GM18505 (cell line): ENCODE results near the gene SIGMAR1.

Experiments used
- ATAC-seq: cut with Tn5 transposase; IDR thresholded peaks from one replicate; pipeline ENCODE4 v1.9.1; 2021; ENCODE audit not compliant: unreplicated experiment
- POLR2A ChIP-seq: IDR thresholded peaks from 4 replicates; pipeline ENCODE4 v1.6.1; 2011; ENCODE audit warnings: borderline replicate concordance; ENCODE audit not compliant: insufficient read depth, insufficient read length; ENCODE audit errors: extremely low read depth

SIGMAR1 gene

DNA sequence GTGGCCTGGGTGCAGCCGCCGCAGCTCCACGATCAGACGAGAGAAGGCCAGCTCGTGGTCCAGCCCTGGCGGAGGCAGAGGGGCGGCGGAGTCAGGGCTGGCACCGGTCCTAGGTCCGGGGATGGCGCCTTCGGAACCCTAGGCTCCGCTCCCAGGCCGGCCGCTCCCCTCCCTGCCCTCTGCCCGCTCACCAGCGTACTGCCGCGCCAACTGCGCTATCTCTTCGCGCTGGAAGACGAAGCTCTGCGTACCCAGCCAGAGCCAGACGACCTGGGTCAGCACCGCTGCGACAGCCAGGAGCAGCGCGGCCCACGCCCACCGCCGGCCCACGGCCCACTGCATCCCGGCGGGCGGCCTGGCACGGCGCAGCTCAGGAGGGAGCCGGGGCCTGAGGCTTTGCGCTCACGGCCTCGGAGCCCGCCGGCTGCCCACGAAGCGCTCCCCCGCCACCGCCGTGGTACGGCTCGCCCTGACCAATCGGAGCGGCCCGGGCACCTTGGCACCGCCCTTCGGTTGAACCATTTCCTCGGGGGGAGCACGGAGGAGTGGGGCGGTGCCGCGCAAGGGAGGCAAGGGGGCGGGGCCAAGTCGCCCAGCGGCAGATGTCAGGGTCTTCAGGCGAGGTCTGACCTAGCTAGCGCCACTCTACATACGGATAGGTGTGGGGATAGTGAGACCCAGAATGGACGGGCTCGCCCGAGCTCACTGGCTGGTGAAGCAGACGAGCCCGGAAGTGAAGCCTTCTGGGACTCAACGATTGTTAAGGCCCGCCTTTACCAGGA, at the start of gene SIGMAR1:
Gene SIGMAR1, minus strand, starts transcription at position 432 of the 782 bp plus-strand sequence. Its CDS starts 90 bp downstream, at position 342.
- ATAC-seq = peak; percentile 89
- TF ChIP-seq POLR2A = peak; percentile 70

DNA sequence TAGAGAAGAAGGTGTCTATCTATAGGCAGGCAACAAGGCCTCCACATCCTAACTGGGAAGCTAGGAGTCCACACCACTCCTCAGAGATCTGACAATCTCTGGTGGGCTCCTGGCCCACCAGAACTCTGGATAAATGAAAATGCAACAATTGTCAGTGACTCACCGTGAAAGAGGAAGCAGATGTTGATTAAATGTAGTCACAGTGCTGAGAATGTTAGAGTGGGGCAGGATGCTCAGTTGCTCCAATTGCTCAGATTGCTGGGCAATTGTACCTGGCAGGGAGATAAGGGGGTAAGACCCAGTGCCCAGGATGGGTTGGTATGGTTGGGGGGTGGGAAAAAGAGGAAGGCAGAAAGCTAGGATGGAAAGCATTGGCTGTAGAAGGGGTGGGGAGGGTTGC, 49.1 kb upstream of the SIGMAR1 start:
- no peak for TF ChIP-seq POLR2A
- no peak for ATAC-seq

DNA sequence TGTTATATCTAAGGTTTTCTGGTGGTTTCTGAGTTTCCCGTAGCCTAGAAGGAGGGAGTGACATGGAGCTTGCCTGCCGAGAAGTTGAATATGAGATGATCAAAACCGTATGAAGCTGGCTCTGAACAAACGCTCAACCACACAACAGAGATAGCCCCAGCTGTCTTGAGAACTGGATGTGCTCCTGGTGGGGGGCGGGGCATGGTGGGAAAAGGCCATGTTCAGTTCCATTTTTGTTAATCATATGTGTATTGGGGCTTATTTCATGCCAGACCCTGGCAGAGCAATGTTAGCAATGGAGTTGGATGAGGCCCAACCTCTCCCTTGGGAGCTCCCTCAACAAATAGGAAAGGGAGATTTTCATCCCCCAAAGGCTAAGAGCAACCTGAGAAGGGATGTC, 48.6 kb upstream of the SIGMAR1 start:
- ATAC-seq = no peak
- TF ChIP-seq POLR2A = no peak

DNA sequence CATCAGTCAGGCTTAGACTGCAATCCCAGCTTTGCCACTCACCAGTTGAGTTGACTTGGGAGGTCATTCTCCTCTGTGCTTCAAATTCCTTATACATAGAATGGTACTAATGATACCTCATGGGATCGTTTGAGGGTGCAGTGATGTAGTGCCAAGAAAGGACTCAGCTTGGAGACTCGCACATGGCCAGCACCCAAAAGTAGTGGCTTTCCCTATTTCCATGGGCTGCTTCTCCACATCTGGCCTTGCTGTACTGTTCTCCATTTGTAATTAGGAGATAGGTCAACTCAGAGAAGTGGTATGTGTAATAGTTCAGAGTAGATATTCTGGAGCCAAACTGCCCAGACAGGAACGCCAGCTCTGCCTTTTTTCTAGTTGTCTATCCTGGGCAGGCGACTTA, 48.0 kb upstream of the SIGMAR1 start:
- TF ChIP-seq POLR2A = no peak
- ATAC-seq = no peak

DNA sequence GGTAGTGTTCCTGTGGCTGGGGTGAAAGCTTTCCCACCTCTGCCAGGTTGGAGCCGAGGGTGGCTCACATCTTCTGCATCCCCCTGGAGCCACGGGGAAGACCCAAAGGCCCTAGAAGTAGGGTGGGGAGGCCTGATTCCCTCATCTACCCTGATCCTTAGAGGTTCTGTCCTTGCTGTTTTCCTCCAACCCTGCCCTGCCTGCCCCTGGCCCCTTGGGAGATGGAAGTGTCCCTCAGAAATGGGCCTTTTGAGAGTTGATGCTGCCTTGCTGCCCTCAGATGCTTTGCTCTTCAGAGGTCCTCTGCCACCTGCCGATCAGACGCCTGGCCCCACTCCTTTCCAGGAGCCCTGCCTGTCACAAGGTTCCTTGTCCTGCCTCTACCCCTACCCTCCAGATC, 47.2 kb upstream of the SIGMAR1 start:
- no peak for TF ChIP-seq POLR2A
- ATAC-seq = no peak

DNA sequence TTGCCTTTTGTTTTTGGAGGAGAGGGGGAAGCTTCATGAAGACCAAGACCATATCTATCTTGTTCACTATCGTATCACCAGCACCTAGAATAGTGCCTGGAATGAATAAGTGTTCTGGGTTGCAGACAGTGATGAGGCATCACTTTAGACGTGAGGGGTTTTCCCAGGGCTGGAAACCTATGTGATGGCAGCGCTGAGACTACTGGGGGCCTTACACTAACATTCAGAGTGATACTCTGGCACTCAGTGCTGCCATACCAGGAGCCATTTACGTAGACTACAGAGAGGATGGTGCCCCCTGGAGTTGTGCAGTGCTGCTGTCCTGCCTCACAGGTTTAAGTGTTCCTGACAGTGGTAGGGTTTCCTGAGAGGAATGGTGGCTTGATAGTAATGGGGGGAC, 46.6 kb upstream of the SIGMAR1 start:
- TF ChIP-seq POLR2A = no peak
- no peak for ATAC-seq

DNA sequence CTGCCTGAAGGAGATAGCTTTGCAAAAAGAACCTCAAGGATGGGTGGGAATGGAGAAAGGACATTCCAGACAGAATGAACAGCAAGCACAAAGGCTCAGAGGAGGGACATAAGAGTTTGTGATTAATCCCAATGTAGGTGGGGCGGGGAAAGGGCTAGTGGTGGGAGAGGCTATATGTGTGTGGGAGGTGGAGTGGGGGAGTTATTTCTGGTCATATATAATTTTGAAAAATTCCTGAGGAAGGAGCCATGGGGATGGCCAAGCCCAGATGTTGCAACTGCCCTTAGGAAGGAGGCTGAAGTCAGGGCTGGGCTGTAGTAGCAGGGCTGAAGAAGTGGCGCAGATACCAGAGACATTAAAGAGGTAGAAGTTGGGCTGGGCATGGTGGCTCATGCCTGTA, 38.3 kb upstream of the SIGMAR1 start:
- ATAC-seq = no peak
- TF ChIP-seq POLR2A = no peak

DNA sequence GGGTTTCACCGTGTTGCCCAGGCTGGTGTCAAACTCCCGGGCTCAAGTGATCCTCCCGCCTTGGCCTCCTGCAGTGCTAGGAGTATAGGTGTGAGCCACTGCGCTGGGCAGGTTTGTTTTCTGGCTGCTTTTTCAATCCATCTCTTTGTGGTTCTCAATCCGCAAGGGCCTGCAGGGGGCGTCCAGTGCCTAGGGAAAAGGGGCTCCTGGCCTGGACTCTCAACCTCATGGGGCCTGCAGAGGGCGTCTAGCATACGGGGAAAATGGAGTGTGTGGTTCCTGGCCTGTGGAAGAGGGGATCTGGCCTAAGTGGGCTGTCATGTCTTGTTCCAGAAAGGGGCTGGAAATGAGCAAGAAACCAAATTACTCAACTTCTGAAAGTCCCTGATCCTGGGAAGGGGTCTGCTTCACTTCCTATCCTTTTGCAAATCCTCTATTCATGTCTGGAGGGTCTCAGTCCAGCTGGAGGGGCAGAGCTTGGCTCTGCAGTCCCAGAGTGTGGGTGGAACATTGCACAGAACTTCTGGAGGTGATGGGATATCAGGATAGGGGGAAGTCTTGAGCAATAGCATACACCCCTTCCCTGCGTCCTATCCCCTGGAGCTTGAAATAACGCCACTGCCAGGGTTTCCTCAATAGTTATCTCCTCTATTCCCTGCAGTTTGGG, 37.6 kb upstream of the SIGMAR1 start:
- no peak for TF ChIP-seq POLR2A
- ATAC-seq = no peak

DNA sequence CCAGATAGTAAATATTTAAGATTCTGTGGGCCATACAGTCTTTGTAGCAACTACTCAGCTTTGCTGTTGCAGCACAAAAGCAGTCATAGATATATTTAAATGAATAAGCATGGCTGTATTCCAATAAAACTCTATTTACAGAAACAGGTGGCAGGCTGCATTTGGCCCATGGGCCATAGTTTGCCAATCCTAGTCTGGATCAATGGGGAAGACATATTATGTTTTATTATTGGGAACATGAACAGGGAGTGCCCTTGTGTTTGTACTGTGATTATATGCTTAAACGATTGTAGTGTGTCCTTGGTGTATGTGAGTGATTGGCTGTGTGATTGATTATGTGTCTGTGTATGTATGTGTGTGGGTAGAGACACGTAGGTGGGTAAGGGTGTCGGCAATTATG, 36.9 kb upstream of the SIGMAR1 start:
- TF ChIP-seq POLR2A = no peak
- no peak for ATAC-seq

DNA sequence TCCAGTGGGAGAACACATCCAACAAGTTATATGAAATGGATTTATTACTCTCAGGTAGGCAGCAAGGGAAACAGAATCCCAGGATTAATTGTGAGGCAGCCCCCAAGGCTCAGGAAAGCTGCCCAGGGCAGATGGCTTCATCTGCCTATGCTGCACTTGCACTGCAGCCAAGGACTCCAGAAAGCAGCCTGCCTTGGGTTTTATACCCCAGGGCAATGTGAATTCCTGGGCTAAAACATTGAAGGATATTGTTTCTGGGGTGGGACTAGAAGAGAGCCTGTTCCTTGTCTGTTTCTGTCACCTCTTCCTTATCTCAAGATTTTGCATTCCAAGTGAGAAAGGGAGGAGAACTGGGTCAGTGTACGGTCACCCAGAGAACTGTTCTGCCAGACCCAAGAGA, 33.7 kb upstream of the SIGMAR1 start:
- no peak for TF ChIP-seq POLR2A
- no peak for ATAC-seq

DNA sequence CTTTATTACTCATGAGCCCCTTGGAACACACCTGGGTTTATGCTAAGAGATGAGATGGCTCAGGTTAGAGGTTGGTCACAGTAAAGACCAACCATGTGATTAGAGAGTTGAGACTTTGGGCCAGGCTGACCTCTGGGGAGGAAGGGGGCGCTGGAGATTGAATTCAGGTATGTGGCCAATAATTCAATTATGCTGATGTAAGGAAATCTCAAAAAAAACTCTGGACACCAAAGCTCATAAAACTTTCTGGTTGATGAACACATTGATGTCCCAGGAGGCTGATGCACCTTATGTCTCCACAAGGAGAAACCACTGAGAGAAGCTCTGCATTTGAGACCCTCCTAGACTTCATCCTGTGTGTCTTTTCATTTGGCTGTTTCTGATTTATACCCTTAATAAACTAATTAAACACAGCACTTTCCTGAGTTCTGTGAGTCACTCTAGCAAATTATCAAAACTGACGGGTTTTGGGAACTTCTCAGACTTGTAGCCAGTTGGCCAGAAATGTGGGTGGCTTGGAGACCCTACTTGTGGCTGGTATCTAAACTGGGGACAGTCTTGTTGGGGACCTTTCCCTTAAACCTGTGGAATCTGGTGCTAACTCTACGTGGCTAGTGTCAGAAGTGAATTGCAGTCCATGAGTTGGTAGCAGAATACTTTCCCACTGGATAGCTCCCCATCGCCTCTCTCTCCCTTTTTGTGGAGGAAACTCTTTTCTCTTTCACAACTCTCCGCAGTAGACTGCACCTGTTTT, 32.4 kb upstream of the SIGMAR1 start:
- no peak for TF ChIP-seq POLR2A
- no peak for ATAC-seq

DNA sequence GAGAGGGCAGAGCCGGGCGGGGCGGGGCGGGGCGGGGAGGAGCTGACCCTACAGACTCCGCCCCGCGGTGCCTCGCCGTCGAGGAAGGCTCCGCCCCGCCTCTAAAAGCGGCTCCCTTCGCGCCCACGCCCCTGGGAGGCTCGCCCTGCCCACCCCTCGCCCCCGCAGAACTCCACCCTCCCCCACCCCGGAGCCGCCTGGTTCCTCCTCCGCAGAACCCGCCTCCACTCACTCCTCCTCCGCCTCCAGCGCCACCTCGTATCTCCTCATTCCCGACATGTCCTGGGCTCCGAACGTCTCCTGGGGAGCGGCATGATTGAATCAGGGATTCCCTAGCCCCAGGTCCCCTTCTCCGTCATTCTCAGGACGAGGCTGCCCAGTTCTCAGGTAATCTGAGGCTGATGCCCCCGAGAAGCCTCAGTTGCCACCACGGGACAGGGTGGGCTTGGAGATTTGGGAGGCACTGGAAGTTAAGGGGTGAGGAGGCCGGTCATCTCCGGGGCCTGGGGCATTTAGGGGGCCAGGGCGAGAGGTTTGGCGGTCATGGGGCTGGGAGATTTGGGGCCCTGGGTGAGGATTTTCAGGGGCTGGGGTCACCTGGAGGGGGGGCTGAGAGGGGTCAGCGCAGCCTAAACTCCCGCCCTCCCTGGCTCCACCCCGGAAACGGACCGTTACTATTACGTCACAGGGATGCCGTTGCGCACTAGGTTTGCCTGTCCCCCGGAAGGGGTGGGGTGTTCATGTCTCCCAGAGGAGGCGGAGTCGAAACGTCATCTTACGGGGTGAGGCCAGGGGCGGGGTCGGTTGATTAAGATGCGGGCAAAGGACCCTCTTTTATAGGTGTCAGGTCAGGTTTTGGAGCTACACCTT, 28.0 kb upstream of the SIGMAR1 start:
- peak; percentile 45 for TF ChIP-seq POLR2A
- ATAC-seq = peak; percentile 60

DNA sequence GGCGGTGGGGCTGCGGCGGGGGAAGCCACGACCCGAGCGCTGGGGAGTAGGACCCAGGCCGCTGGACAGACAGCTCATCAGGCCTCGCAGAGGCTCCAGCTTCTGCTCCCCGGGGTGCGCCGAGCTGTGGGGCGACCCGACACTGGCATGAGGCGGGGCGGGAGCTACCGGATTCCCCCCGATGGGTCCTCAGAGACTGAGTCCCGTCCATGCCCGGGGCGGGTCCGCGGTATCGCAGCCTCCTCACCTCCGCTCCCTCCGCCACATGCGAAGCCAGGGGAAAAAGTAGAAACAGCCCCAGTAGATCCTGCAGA, 27.4 kb upstream of the SIGMAR1 start:
- ATAC-seq = no peak
- peak; percentile 10 for TF ChIP-seq POLR2A
